HEK293 (cell line): ENCODE data around the gene PIBF1.

ENCODE experiments used
- CTCF ChIA-PET: fragments of 350-600 bp; formaldehyde crosslinking; extraction: SDS; loops from one replicate; lab custom pipeline; 2021; ENCODE audit warnings: antibody characterized with exemption; lab: Yijun Ruan, JAX
- POLR2A ChIA-PET: fragments of 300-600 bp; formaldehyde crosslinking; extraction: SDS; loops from one replicate; lab custom pipeline; 2020; ENCODE audit warnings: antibody characterized with exemption, inconsistent platforms; lab: Yijun Ruan, JAX
- H3K27ac ChIP-seq: fragments of 200-500 bp; sonication (Bioruptor generic); 2 replicates; pipeline ENCODE4 v1.5.1; 2014; ENCODE audit warnings: low read depth, low read length, control low read depth, inconsistent platforms; ENCODE audit errors: extremely low read depth
- H3K36me3 ChIP-seq, 2 experiments: fragments of 200-500 bp in 1 of 2; sonication (Bioruptor generic) in 1 of 2; 1 replicate in 1 of 2; 2 replicates in 1 of 2; pipeline ENCODE4 v1.5.1; 2014 to 2017; ENCODE audit warnings: inconsistent platforms in 2 of 2, low read length in 2 of 2; ENCODE audit not compliant: control insufficient read depth in 2 of 2, insufficient read depth in 1 of 2
- H3K4me1 ChIP-seq: fragments of 200-500 bp; sonication (Bioruptor generic); 2 replicates; pipeline ENCODE4 v1.5.1; 2014; ENCODE audit warnings: mild to moderate bottlenecking, low read length, inconsistent platforms; ENCODE audit not compliant: control insufficient read depth, insufficient read depth
- H3K4me3 ChIP-seq: 2 replicates; pipeline ENCODE4 v1.5.1; 2011; ENCODE audit warnings: low read depth, mild to moderate bottlenecking, control low read depth, low read length, moderate library complexity
- H3K9me3 ChIP-seq: fragments of 200-500 bp; sonication (Bioruptor generic); 2 replicates; pipeline ENCODE4 v1.5.1; 2014; ENCODE audit warnings: low read depth, low read length, inconsistent platforms; ENCODE audit not compliant: control insufficient read depth, insufficient read depth
- GLI2 ChIP-seq: fragments of 450-650 bp; formaldehyde crosslinking; IDR thresholded peaks from 2 replicates; pipeline ENCODE4; 2017; ENCODE audit warnings: missing biosample characterization, missing genetic modification characterization, low read depth, borderline replicate concordance
- HIC1 ChIP-seq: fragments of 450-650 bp; formaldehyde crosslinking; IDR thresholded peaks from 2 replicates; pipeline ENCODE4 v1.5.1; 2016; ENCODE audit warnings: missing biosample characterization, missing genetic modification characterization
- HOXA7 ChIP-seq: sonication (generic); formaldehyde crosslinking; IDR thresholded peaks from 2 replicates; pipeline ENCODE4 v1.8.1; 2022; ENCODE audit warnings: missing genetic modification reagents, borderline replicate concordance
- MYNN ChIP-seq: fragments of 450-650 bp; formaldehyde crosslinking; IDR thresholded peaks from 2 replicates; pipeline ENCODE4 v1.5.1; 2016; ENCODE audit warnings: missing biosample characterization, missing genetic modification characterization, borderline replicate concordance
- PRDM4 ChIP-seq: fragments of 450-650 bp; formaldehyde crosslinking; IDR thresholded peaks from 2 replicates; pipeline ENCODE4 v1.5.1; 2017; ENCODE audit warnings: missing biosample characterization, missing genetic modification characterization
- PRDM6 ChIP-seq: fragments of 450-650 bp; formaldehyde crosslinking; IDR thresholded peaks from 2 replicates; pipeline ENCODE4 v1.5.1; 2017; ENCODE audit warnings: missing biosample characterization, missing genetic modification characterization
- SP3 ChIP-seq: fragments of 450-650 bp; formaldehyde crosslinking; IDR thresholded peaks from 2 replicates; pipeline ENCODE4 v1.5.1; 2016; ENCODE audit warnings: missing biosample characterization, missing genetic modification characterization
- SP7 ChIP-seq: fragments of 450-650 bp; formaldehyde crosslinking; IDR thresholded peaks from 2 replicates; pipeline ENCODE4 v1.5.1; 2016; ENCODE audit warnings: missing biosample characterization, missing genetic modification characterization
- TCF7L2 ChIP-seq: IDR thresholded peaks from 2 replicates; pipeline ENCODE4 v1.6.1; 2011; ENCODE audit warnings: low read depth, mild to moderate bottlenecking, inconsistent platforms, low read length, moderate library complexity, borderline replicate concordance
- TRIM28 ChIP-seq: IDR thresholded peaks from 2 replicates; pipeline ENCODE4 v1.6.1; 2011; ENCODE audit warnings: low read length, control low read depth, borderline replicate concordance
- YY2 ChIP-seq: fragments of 450-650 bp; formaldehyde crosslinking; IDR thresholded peaks from 2 replicates; pipeline ENCODE4 v1.5.1; 2016; ENCODE audit warnings: missing biosample characterization, missing genetic modification characterization
- ZBTB21 ChIP-seq: fragments of 450-650 bp; formaldehyde crosslinking; IDR thresholded peaks from 2 replicates; pipeline ENCODE4 v1.5.1; 2017; ENCODE audit warnings: missing biosample characterization, missing genetic modification characterization
- ZBTB26 ChIP-seq: fragments of 450-650 bp; formaldehyde crosslinking; optimal IDR thresholded peaks from 2 replicates; pipeline ENCODE3; 2016; ENCODE audit warnings: missing biosample characterization, mild to moderate bottlenecking, missing genetic modification characterization
- ZFP69B ChIP-seq: fragments of 450-650 bp; formaldehyde crosslinking; IDR thresholded peaks from 2 replicates; pipeline ENCODE4 v1.5.1; 2016; ENCODE audit warnings: missing biosample characterization, missing genetic modification characterization
- ZIC2 ChIP-seq: fragments of 450-650 bp; formaldehyde crosslinking; IDR thresholded peaks from 2 replicates; pipeline ENCODE4 v1.5.1; 2016; ENCODE audit warnings: missing biosample characterization, missing genetic modification characterization
- ZNF114 ChIP-seq: fragments of 450-650 bp; formaldehyde crosslinking; IDR thresholded peaks from 2 replicates; pipeline ENCODE4 v1.5.0; 2017; ENCODE audit warnings: missing biosample characterization, missing genetic modification characterization
- ZNF157 ChIP-seq: fragments of 450-650 bp; formaldehyde crosslinking; IDR thresholded peaks from 2 replicates; pipeline ENCODE4 v1.5.1; 2016; ENCODE audit warnings: missing biosample characterization, missing genetic modification characterization
- ZNF202 ChIP-seq: fragments of 450-650 bp; formaldehyde crosslinking; IDR thresholded peaks from 2 replicates; pipeline ENCODE4 v1.5.1; 2016; ENCODE audit warnings: missing biosample characterization, missing genetic modification characterization, borderline replicate concordance
- ZNF266 ChIP-seq: fragments of 450-650 bp; formaldehyde crosslinking; IDR thresholded peaks from 2 replicates; pipeline ENCODE4 v1.5.1; 2016; ENCODE audit warnings: missing biosample characterization, missing genetic modification characterization, low read depth
- ZNF324 ChIP-seq: fragments of 450-650 bp; formaldehyde crosslinking; IDR thresholded peaks from 2 replicates; pipeline ENCODE4 v1.5.1; 2016; ENCODE audit warnings: missing biosample characterization, missing genetic modification characterization
- ZNF416 ChIP-seq: fragments of 450-650 bp; formaldehyde crosslinking; IDR thresholded peaks from 2 replicates; pipeline ENCODE4 v1.5.1; 2016; ENCODE audit warnings: missing biosample characterization, missing genetic modification characterization
- ZNF48 ChIP-seq: fragments of 450-650 bp; formaldehyde crosslinking; IDR thresholded peaks from 2 replicates; pipeline ENCODE4 v1.5.1; 2016; ENCODE audit warnings: missing biosample characterization, missing genetic modification characterization
- ZNF501 ChIP-seq: fragments of 450-650 bp; formaldehyde crosslinking; IDR thresholded peaks from 2 replicates; pipeline ENCODE4 v1.5.1; 2016; ENCODE audit warnings: missing biosample characterization, missing genetic modification characterization
- ZNF704 ChIP-seq: fragments of 450-650 bp; formaldehyde crosslinking; IDR thresholded peaks from 2 replicates; pipeline ENCODE4 v1.5.1; 2016; ENCODE audit warnings: missing biosample characterization, missing genetic modification characterization
- ZNF776 ChIP-seq: fragments of 450-650 bp; formaldehyde crosslinking; IDR thresholded peaks from 2 replicates; pipeline ENCODE4 v1.5.0; 2017; ENCODE audit warnings: missing biosample characterization, missing genetic modification characterization, borderline replicate concordance
- ZNF785 ChIP-seq: fragments of 450-650 bp; formaldehyde crosslinking; IDR thresholded peaks from 2 replicates; pipeline ENCODE4 v1.5.1; 2016; ENCODE audit warnings: missing biosample characterization, missing genetic modification characterization
- ZNF791 ChIP-seq: fragments of 450-650 bp; formaldehyde crosslinking; IDR thresholded peaks from 2 replicates; pipeline ENCODE4 v1.5.1; 2016; ENCODE audit warnings: missing biosample characterization, missing genetic modification characterization
- ZXDB ChIP-seq: fragments of 450-650 bp; formaldehyde crosslinking; IDR thresholded peaks from 2 replicates; pipeline ENCODE4 v1.5.1; 2016; ENCODE audit warnings: missing biosample characterization, missing genetic modification characterization

PIBF1 gene

GRCh38 chr13:72804301-72804700 is 22.4 kb downstream of the PIBF1 start:
- CTCF ChIA-PET = no interaction called here
- POLR2A ChIA-PET = no interaction called here
- no peak overlapping the region for H3K4me3 ChIP-seq
- TF ChIP-seq ZNF114 (tag by site-specific recombination) (no peak), ZNF157 (tag by site-specific recombination) (no peak), ZNF266 (tag by site-specific recombination) (no peak), ZIC2 (tag by site-specific recombination) (no peak), ZBTB21 (tag by site-specific recombination) (no peak), ZNF202 (tag by site-specific recombination) (no peak), HOXA7 (CRISPR knock-in tag) (no peak), HIC1 (no peak)
- peaks cover 0 to 56% of the 10 kb centered on the region in 2 experiments; a peak in 2 of 3 replicates for H3K36me3 ChIP-seq
- H3K9me3 ChIP-seq = no peaks in the 10 kb centered on the region
- no peak overlapping the region for H3K27ac ChIP-seq
- H3K4me1 ChIP-seq = no peaks in the 10 kb centered on the region

GRCh38 chr13:72805676-72806346 is 23.9 kb downstream of the PIBF1 start:
- Histone ChIP-seq H3K9me3 (no peaks in the 10 kb centered on the region), H3K27ac (no peak overlapping the region), H3K4me3 (no peak overlapping the region), H3K36me3 (peaks cover 0 to 41% of the 10 kb centered on the region in 2 experiments; a peak in 2 of 3 replicates), H3K4me1 (no peaks in the 10 kb centered on the region)
- ChIA-PET POLR2A (no interaction called here), CTCF (no interaction called here)
- no peak for TF ChIP-seq SP7
- TF ChIP-seq YY2 (tag by site-specific recombination) = no peak
- no peak for TF ChIP-seq ZNF501 (tag by site-specific recombination)
- no peak for TF ChIP-seq ZNF324 (tag by site-specific recombination)
- no peak for TF ChIP-seq ZNF785 (tag by site-specific recombination)
- TF ChIP-seq ZFP69B = no peak
- TF ChIP-seq ZBTB26 (tag by site-specific recombination) = no peak
- no peak for TF ChIP-seq ZNF776
- peak; percentile 29; the same call in 1 of the 2 replicates for TF ChIP-seq PRDM6 (tag by site-specific recombination)
- no peak for TF ChIP-seq ZNF416 (tag by site-specific recombination)
- TF ChIP-seq TRIM28 = peak; percentile 30; the same call in 1 of the 2 replicates
- TF ChIP-seq ZXDB (tag by site-specific recombination) = no peak
- TF ChIP-seq GLI2 (tag by site-specific recombination) = no peak
- TF ChIP-seq TCF7L2 = peak; percentile 75
- no peak for TF ChIP-seq MYNN (tag by site-specific recombination)
- no peak for TF ChIP-seq ZIC2 (tag by site-specific recombination)
- TF ChIP-seq SP3 (tag by site-specific recombination) = no peak
- no peak for TF ChIP-seq ZNF48
- no peak for TF ChIP-seq ZNF791 (tag by site-specific recombination)
- TF ChIP-seq PRDM4 (tag by site-specific recombination) = 0 out of 2 replicates have a peak, but pooled peaks have one; percentile 28
- TF ChIP-seq ZNF704 (tag by site-specific recombination) = no peak
